ENCODE results near the gene EEF2KMT. TPM values are rescaled to one million over a fixed set of nuclear protein-coding genes. Genes with fewer than 3 reads are reported as not detected.
A peak's percentile ranks its signal among the peaks of the same experiment; 100 is the strongest.
"Not testable (repeated sequence)": the region's sequence is repeated elsewhere in the genome, so short reads cannot be mapped to it uniquely, and the experiment has no call there.

The EEF2KMT gene
- total and polyA plus RNA-seq, 8 donors = 7.2 to 16.5 (median 13.0) TPM

- no peaks in the 10 kb centered on the region for H3K4me1 ChIP-seq
- no peak for ATAC-seq
- intact Hi-C loops (cut with DNase I) = no loop called here
Observed at GRCh38 chr16:5045499-5046115, 52.0 kb downstream of the EEF2KMT start.

GRCh38 chr16:5044581-5044980, 53.0 kb downstream of the EEF2KMT start:
- H3K4me3 ChIP-seq; H3K36me3 ChIP-seq; H3K9me3 ChIP-seq; H3K27ac ChIP-seq; intact Hi-C loops (cut with DNase I); ATAC-seq; H3K27me3 ChIP-seq; H3K4me1 ChIP-seq; DNase-seq: not testable (repeated sequence)

More at GRCh38 chr16:5045499-5046115, 52.0 kb downstream of the EEF2KMT start:
- no peak overlapping the region for H3K27ac ChIP-seq
- no peaks in the 10 kb centered on the region for H3K9me3 ChIP-seq
- no peaks in the 10 kb centered on the region for H3K27me3 ChIP-seq
- no peak for TF ChIP-seq CTCF (IDR thresholded peaks at IDR 0.05)
- DNase-seq = no peak
- H3K4me3 ChIP-seq = no peak overlapping the region
- H3K36me3 ChIP-seq = peaks cover 0 to 6% of the 10 kb centered on the region in 2 donors

GRCh38 chr16:5044011-5044540, 53.5 kb downstream of the EEF2KMT start:
- Histone ChIP-seq H3K36me3 (peaks cover 0 to 6% of the 10 kb centered on the region in 2 donors), H3K4me1 (no peaks in the 10 kb centered on the region), H3K27ac (no peak overlapping the region), H3K27me3 (no peaks in the 10 kb centered on the region), H3K4me3 (no peak overlapping the region), H3K9me3 (no peaks in the 10 kb centered on the region)
- no peak for TF ChIP-seq CTCF (IDR thresholded peaks at IDR 0.05)
- DNase-seq (peak in 1 of 4 donors; percentile 21), ATAC-seq (no peak)
- intact Hi-C loops (cut with DNase I) = no loop called here

GRCh38 chr16:5042574-5043171, 54.9 kb downstream of the EEF2KMT start:
- Histone ChIP-seq H3K27me3 (no peaks in the 10 kb centered on the region), H3K36me3 (peaks cover 0 to 6% of the 10 kb centered on the region in 2 donors), H3K4me1 (no peaks in the 10 kb centered on the region), H3K4me3 (no peak overlapping the region), H3K27ac (no peak overlapping the region), H3K9me3 (no peaks in the 10 kb centered on the region)
- ATAC-seq (no peak), DNase-seq (peak in 1 of 4 donors; percentile 20)
- no peak for TF ChIP-seq CTCF (IDR thresholded peaks at IDR 0.05)
- intact Hi-C loops (cut with DNase I) = no loop called here

GRCh38 chr16:5041600-5042133, 55.9 kb downstream of the EEF2KMT start:
- intact Hi-C loops (cut with DNase I) = no loop called here
- H3K27ac ChIP-seq = no peak overlapping the region
- peak in 1 of 4 donors; percentile 19 for DNase-seq
- H3K9me3 ChIP-seq = no peaks in the 10 kb centered on the region
- no peaks in the 10 kb centered on the region for H3K4me1 ChIP-seq
- H3K27me3 ChIP-seq = no peaks in the 10 kb centered on the region
- no peak overlapping the region for H3K4me3 ChIP-seq
- TF ChIP-seq CTCF (IDR thresholded peaks at IDR 0.05) = no peak
- H3K36me3 ChIP-seq = no peaks in the 10 kb centered on the region
- ATAC-seq = no peak

Data from left lung (tissue), 10 donors.